ENCODE data around the gene GNPTAB.

- no peak for TF ChIP-seq CTCF (IDR thresholded peaks at IDR 0.05)
- TF ChIP-seq POLR2A (IDR thresholded peaks at IDR 0.05): no peak
These were observed 28.3 kb downstream of the GNPTAB start for GRCh38 chr12:101802486-101802885.
